Calu3 (cell line): ENCODE data around the gene UROS. TPM values are rescaled to one million over a fixed set of nuclear protein-coding genes. Genes with fewer than 3 reads are reported as not detected.

ENCODE experiments used
- BruUV-seq: library from RNA; stranded (reverse); fragments of 400-500 nt; replicated peaks from 2 replicates; lab custom pipeline; 2021; lab: Mats Ljungman, UMichigan
- CTCF ChIA-PET: fragments of 300-600 bp; sonication (Branson Sonifier 250); formaldehyde crosslinking; loops from one replicate; lab custom pipeline; 2022; ENCODE audit warnings: antibody characterized with exemption; lab: Charles Lee
- DNase-seq: peaks from one replicate; pipeline ENCODE4 v3.0.0; 2022
- H3K27ac Mint-ChIP-seq: one replicate; pipeline ENCODE4 v1.8.0; 2022; ENCODE audit warnings: mixed read lengths; ENCODE audit not compliant: unreplicated experiment
- H3K27me3 Mint-ChIP-seq: one replicate; pipeline ENCODE4 v1.8.0; 2022; ENCODE audit warnings: mixed read lengths; ENCODE audit not compliant: unreplicated experiment
- H3K36me3 Mint-ChIP-seq: one replicate; pipeline ENCODE4 v1.8.0; 2022; ENCODE audit warnings: mild to moderate bottlenecking, moderate library complexity, mixed read lengths; ENCODE audit not compliant: insufficient read depth, unreplicated experiment
- H3K4me1 Mint-ChIP-seq: one replicate; pipeline ENCODE4 v1.8.0; 2022; ENCODE audit warnings: mild to moderate bottlenecking, low read depth, mixed read lengths; ENCODE audit not compliant: unreplicated experiment
- H3K4me3 Mint-ChIP-seq: one replicate; pipeline ENCODE4 v1.8.0; 2022; ENCODE audit warnings: mild to moderate bottlenecking, low read depth, moderate library complexity, mixed read lengths; ENCODE audit not compliant: unreplicated experiment
- H3K9me3 Mint-ChIP-seq: one replicate; pipeline ENCODE4 v1.8.0; 2022; ENCODE audit warnings: low read depth, mixed read lengths; ENCODE audit not compliant: unreplicated experiment
- CTCF ChIP-seq: fragments of 200-600 bp; IDR thresholded peaks from one replicate; pipeline ENCODE4 v1.8.0; 2022; ENCODE audit warnings: antibody characterized with exemption; ENCODE audit not compliant: unreplicated experiment
- intact Hi-C: fragments of 100-400 bp; cut with micrococcal nuclease; formaldehyde crosslinking; loops from one replicate; pipeline ENCODE4 v1.10.0; 2022; ENCODE audit not compliant: unreplicated experiment
- total RNA-seq: library from RNA; stranded (reverse); gene quantifications from 2 replicates; pipeline ENCODE4 v1.2.3, GENCODE V29; 2022

The UROS gene
- total RNA-seq, 1 experiment from 2014 or later: 45.3 TPM

- no peak for TF ChIP-seq CTCF
- BruUV-seq: no TSS peak
- no peak for DNase-seq
- Mint-ChIP-seq H3K27me3 (peaks cover 12% of the 10 kb centered on the region), H3K4me1 (no peaks in the 10 kb centered on the region), H3K36me3 (no peaks in the 10 kb centered on the region), H3K4me3 (no peak overlapping the region), H3K27ac (no peak overlapping the region), H3K9me3 (no peaks in the 10 kb centered on the region)
- CTCF ChIA-PET: no interaction called here
- intact Hi-C loops: no loop called here
Observed at GRCh38 chr10:125782616-125783015, 40.4 kb downstream of the UROS start.

GRCh38 chr10:125782054-125782453 is 41.0 kb downstream of the UROS start:
- BruUV-seq: no TSS peak
- intact Hi-C loops: no loop called here
- H3K36me3 Mint-ChIP-seq: no peaks in the 10 kb centered on the region
- no peak for DNase-seq
- peaks cover 18% of the 10 kb centered on the region for H3K27me3 Mint-ChIP-seq
- H3K4me3 Mint-ChIP-seq: no peak overlapping the region
- no peaks in the 10 kb centered on the region for H3K9me3 Mint-ChIP-seq
- CTCF ChIA-PET: no interaction called here
- TF ChIP-seq CTCF: no peak
- no peak overlapping the region for H3K27ac Mint-ChIP-seq
- H3K4me1 Mint-ChIP-seq: no peaks in the 10 kb centered on the region

GRCh38 chr10:125781374-125781773 is 41.7 kb downstream of the UROS start:
- intact Hi-C loops: no loop called here
- Mint-ChIP-seq H3K4me3 (no peak overlapping the region), H3K9me3 (no peaks in the 10 kb centered on the region), H3K4me1 (no peaks in the 10 kb centered on the region), H3K36me3 (no peaks in the 10 kb centered on the region), H3K27ac (no peak overlapping the region), H3K27me3 (peaks cover 19% of the 10 kb centered on the region)
- CTCF ChIA-PET: no interaction called here
- no peak for TF ChIP-seq CTCF
- no TSS peak for BruUV-seq
- DNase-seq: no peak

- no peak overlapping the region for H3K27ac Mint-ChIP-seq
Observed at GRCh38 chr10:125779403-125780327, 43.4 kb downstream of the UROS start.

More at GRCh38 chr10:125779403-125780327, 43.4 kb downstream of the UROS start:
- peaks cover 22% of the 10 kb centered on the region for H3K27me3 Mint-ChIP-seq
- intact Hi-C loops: no loop called here
- no peaks in the 10 kb centered on the region for H3K9me3 Mint-ChIP-seq
- CTCF ChIA-PET: no interaction called here
- no TSS peak for BruUV-seq
- TF ChIP-seq CTCF: no peak
- no peak overlapping the region for H3K4me3 Mint-ChIP-seq
- DNase-seq: no peak
- no peaks in the 10 kb centered on the region for H3K4me1 Mint-ChIP-seq
- H3K36me3 Mint-ChIP-seq: no peaks in the 10 kb centered on the region
